ENCODE data around the gene RAF1.
"Not testable (repeated sequence)": the region's sequence is repeated elsewhere in the genome, so short reads cannot be mapped to it uniquely, and the experiment has no call there.

RAF1 gene

GRCh38 chr3:12663401-12663935 lies 449 bp downstream of the RAF1 start:
- Mint-ChIP-seq H3K4me3 (peak overlapping the region; percentile 85 to 97), H3K27ac (peak overlapping the region; percentile 99 to 100), H3K36me3 (ENCODE audit: insufficient read depth) (peaks cover 15% of the 10 kb centered on the region), H3K9me3 (no peaks in the 10 kb centered on the region), H3K4me1 (ENCODE audit: low read depth in 2 of 2) (peaks cover 24 to 34% of the 10 kb centered on the region in 2 donors), H3K27me3 (no peaks in the 10 kb centered on the region)
- peak; percentile 65 for ATAC-seq (replicated peaks)
- DNase-seq, result peak in 2 of 3 experiments; percentile 5 to 9

- Mint-ChIP-seq H3K27ac (peak overlapping the region; percentile 99 to 100), H3K9me3 (no peaks in the 10 kb centered on the region), H3K27me3 (no peaks in the 10 kb centered on the region), H3K36me3 (ENCODE audit: insufficient read depth) (peaks cover 15% of the 10 kb centered on the region), H3K4me3 (peak overlapping the region; percentile 85 to 97), H3K4me1 (ENCODE audit: low read depth in 2 of 2) (peaks cover 26 to 41% of the 10 kb centered on the region in 2 donors)
- ATAC-seq (replicated peaks) (no peak), DNase-seq (peak; percentile 4 to 21 (median 17))
Measured at GRCh38 chr3:12662593-12663400, 1.1 kb downstream of the RAF1 start.

GRCh38 chr3:12661926-12662592 lies 1.9 kb downstream of the RAF1 start:
- Mint-ChIP-seq H3K9me3 (no peaks in the 10 kb centered on the region), H3K27ac (peak overlapping the region; percentile 99 to 100), H3K27me3 (no peaks in the 10 kb centered on the region), H3K4me3 (peak overlapping the region; percentile 85 to 97), H3K4me1 (ENCODE audit: low read depth in 2 of 2) (peaks cover 28 to 46% of the 10 kb centered on the region in 2 donors), H3K36me3 (ENCODE audit: insufficient read depth) (peaks cover 15% of the 10 kb centered on the region)
- ATAC-seq (replicated peaks) (no peak), DNase-seq (no peak)

DNA sequence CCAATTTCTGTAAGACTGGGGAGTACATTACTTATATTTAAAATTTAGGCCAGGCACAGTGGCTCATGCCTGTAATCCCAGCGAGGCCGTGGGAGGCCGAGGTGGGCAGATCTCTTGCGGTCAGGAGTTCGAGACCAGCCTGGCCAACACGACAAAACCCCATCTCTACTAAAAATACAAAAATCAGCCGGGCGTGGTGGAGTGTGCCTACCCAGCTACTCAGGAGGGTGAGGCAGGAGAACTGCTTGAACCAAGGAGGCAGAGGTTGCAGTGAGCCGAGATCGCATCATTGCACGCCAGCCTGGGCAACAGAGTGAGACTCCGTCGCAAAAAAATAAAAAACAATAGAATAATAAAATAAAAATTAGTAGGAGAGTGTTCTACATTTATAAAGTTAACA lies 2.5 kb downstream of the RAF1 start:
- Mint-ChIP-seq H3K4me3 (peak overlapping the region in 1 of 2 donors; percentile 85), H3K36me3 (ENCODE audit: insufficient read depth) (peaks cover 15% of the 10 kb centered on the region), H3K27ac (peak overlapping the region in 1 of 2 donors; percentile 31), H3K4me1 (ENCODE audit: low read depth in 2 of 2) (peaks cover 34 to 52% of the 10 kb centered on the region in 2 donors)
- not testable (repeated sequence) for DNase-seq; H3K9me3 Mint-ChIP-seq; ATAC-seq (replicated peaks); H3K27me3 Mint-ChIP-seq

DNA sequence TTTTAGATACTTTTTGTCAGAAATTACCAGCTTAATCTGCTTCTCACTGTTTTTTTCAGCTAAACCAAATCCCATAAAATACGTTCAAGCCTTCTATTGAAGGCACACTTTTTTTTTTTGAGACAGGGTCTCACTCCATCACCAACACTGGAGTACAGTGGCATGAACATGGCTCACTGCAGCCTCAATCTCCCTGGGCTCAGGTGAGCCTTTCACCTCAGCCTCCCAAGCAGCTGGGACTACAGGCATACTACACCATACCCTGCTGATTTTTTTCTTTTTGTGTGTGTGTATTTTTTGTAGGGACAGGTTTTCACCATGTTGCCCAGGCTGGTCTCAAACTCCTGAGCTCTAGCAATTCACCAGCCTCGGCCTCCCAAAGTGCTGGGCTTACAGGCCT lies 3.7 kb downstream of the RAF1 start:
- ATAC-seq (replicated peaks) (no peak), DNase-seq (no peak)
- H3K27ac Mint-ChIP-seq, result no peak overlapping the region
- H3K4me1 Mint-ChIP-seq (ENCODE audit: low read depth in 2 of 2), result peaks cover 41 to 63% of the 10 kb centered on the region in 2 donors
- peak overlapping the region; percentile 6 to 29 for H3K4me3 Mint-ChIP-seq
- H3K36me3 Mint-ChIP-seq (ENCODE audit: insufficient read depth), result peaks cover 15% of the 10 kb centered on the region
- no peaks in the 10 kb centered on the region for H3K27me3 Mint-ChIP-seq
- H3K9me3 Mint-ChIP-seq, result no peaks in the 10 kb centered on the region

DNA sequence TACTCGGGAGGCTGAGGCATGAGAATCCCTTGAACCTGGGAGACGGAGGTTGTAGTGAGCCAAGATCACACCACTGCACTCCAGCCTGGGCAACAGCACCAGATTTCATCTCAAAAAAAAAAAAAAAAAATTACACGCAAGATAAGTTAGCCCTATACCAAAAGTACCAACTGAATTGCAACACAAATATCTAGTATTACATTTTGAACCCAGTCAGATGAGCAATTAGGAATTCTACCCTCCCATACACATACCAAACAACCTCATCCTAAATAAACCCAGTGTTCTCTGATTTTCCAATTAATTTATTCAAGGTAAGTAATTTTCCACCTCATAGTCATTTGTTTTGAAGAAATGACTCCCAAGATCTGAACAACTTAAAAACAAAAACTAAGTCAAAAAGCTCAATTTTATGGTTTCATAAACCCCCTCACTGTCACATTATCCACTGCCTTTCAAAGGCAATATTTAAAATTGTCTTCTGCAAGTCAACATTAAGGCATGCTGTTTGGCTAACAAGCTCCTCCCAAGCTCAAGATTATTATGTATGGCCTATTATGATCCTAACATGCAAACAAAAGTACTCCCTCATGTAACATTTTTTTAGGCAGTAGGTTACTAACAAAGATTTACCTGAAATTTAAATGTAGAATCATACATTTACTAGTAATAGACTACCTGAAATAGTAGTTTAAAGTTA lies 4.5 kb downstream of the RAF1 start:
- Mint-ChIP-seq H3K4me1 (ENCODE audit: low read depth in 2 of 2) (peaks cover 39 to 63% of the 10 kb centered on the region in 2 donors), H3K27ac (no peak overlapping the region), H3K9me3 (no peaks in the 10 kb centered on the region), H3K4me3 (peak overlapping the region; percentile 24 to 38), H3K36me3 (ENCODE audit: insufficient read depth) (peaks cover 15% of the 10 kb centered on the region), H3K27me3 (no peaks in the 10 kb centered on the region)
- no peak for DNase-seq
- ATAC-seq (replicated peaks), result no peak

- Mint-ChIP-seq H3K27ac (no peak overlapping the region), H3K4me1 (ENCODE audit: low read depth in 2 of 2) (peaks cover 39 to 57% of the 10 kb centered on the region in 2 donors), H3K9me3 (no peaks in the 10 kb centered on the region), H3K27me3 (no peaks in the 10 kb centered on the region), H3K36me3 (ENCODE audit: insufficient read depth) (peaks cover 9% of the 10 kb centered on the region), H3K4me3 (no peak overlapping the region)
- DNase-seq, result no peak
- ATAC-seq (replicated peaks), result no peak
Measured at GRCh38 chr3:12658593-12659058, 5.3 kb downstream of the RAF1 start.

DNA sequence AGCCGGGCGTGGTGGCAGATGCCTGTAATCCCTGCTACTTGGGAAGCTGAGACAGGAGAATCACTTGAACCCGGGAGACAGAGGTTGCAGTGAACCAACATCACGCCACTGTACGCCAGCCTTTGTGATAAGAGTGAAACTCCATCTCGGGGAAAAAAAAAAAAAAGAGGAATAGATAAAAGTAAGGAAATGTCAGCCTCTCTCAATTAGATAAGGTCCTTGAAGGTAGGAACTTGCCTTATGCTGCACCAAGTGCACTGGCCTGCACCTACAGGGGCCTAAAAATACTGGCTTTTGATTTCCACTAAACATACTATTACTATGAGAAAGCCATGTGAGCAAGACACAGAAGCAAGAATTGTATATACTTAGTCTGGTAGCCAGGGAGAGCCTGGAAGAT lies 7.1 kb downstream of the RAF1 start:
- no peak for ATAC-seq (replicated peaks)
- no peaks in the 10 kb centered on the region for H3K27me3 Mint-ChIP-seq

DNA sequence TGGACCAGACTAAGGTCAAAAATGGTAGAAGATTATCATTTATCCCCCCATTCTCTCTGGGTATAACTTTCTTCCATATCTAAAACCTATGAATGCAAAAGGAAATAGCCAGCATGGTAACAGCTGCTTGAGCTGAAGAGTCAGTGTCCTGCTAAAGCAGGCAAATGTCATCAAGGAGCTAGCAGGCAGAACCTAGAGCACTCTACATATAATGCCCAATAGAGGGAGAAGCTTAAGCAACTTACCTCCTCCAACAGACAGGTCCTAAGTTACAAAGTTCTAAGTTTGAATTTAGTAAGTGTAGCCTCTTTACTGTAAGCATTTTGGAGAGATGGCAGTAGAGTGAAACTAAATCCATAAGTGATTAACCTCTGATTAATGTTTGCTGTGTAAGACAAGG lies 7.7 kb downstream of the RAF1 start:
- peak overlapping the region in 1 of 2 donors; percentile 17 for H3K27ac Mint-ChIP-seq
- DNase-seq, result no peak
- ATAC-seq (replicated peaks), result no peak
- peaks cover 38 to 58% of the 10 kb centered on the region in 2 donors for H3K4me1 Mint-ChIP-seq (ENCODE audit: low read depth in 2 of 2)
- no peaks in the 10 kb centered on the region for H3K9me3 Mint-ChIP-seq
- H3K36me3 Mint-ChIP-seq (ENCODE audit: insufficient read depth), result peaks cover 8% of the 10 kb centered on the region
- H3K4me3 Mint-ChIP-seq, result peak overlapping the region in 1 of 2 donors; percentile 38
- H3K27me3 Mint-ChIP-seq, result no peaks in the 10 kb centered on the region

More for the DNA sequence above, 7.1 kb downstream of the RAF1 start:
- Mint-ChIP-seq H3K36me3 (ENCODE audit: insufficient read depth) (peaks cover 5% of the 10 kb centered on the region), H3K27ac (no peak overlapping the region), H3K4me1 (ENCODE audit: low read depth in 2 of 2) (peaks cover 34 to 53% of the 10 kb centered on the region in 2 donors), H3K9me3 (no peaks in the 10 kb centered on the region), H3K4me3 (no peak overlapping the region)
- no peak for DNase-seq

- Mint-ChIP-seq H3K4me1 (ENCODE audit: low read depth in 2 of 2) (peaks cover 38 to 59% of the 10 kb centered on the region in 2 donors), H3K27me3 (no peaks in the 10 kb centered on the region), H3K9me3 (no peaks in the 10 kb centered on the region), H3K4me3 (no peak overlapping the region), H3K36me3 (ENCODE audit: insufficient read depth) (peaks cover 8% of the 10 kb centered on the region), H3K27ac (peak overlapping the region in 1 of 2 donors; percentile 17)
- ATAC-seq (replicated peaks), result no peak
- DNase-seq, result no peak
Measured at GRCh38 chr3:12655701-12656100, 8.2 kb downstream of the RAF1 start.

DNA sequence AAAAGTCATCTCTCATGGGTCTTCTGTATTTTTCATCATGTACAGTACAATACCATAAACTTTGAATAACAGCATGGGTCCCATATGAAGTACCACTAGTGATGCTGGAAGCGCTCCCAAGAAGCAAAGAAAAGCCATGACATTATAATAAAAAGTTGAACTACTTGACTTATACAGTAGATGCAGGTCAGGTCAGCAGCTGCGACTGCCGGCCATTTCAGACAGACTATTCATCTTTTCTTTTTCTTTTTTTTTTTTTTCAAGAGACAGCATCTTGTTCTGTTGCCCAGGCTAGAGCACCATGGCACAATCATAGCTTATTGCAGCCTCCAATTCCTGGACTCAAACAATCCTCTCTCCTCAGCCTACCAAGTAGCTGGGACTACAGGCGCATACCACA lies 10.2 kb downstream of the RAF1 start:
- ATAC-seq (replicated peaks) (no peak), DNase-seq (no peak)
- Mint-ChIP-seq H3K27ac (peak overlapping the region in 1 of 2 donors; percentile 59), H3K4me3 (peak overlapping the region in 1 of 2 donors; percentile 45), H3K27me3 (no peaks in the 10 kb centered on the region), H3K9me3 (no peaks in the 10 kb centered on the region), H3K36me3 (ENCODE audit: insufficient read depth) (peaks cover 11% of the 10 kb centered on the region), H3K4me1 (ENCODE audit: low read depth in 2 of 2) (peaks cover 40 to 53% of the 10 kb centered on the region in 2 donors)

GRCh38 chr3:12648384-12648959 lies 15.4 kb downstream of the RAF1 start:
- Mint-ChIP-seq H3K36me3 (ENCODE audit: insufficient read depth) (peaks cover 17% of the 10 kb centered on the region), H3K27ac (peak overlapping the region; percentile 56 to 68), H3K27me3 (no peaks in the 10 kb centered on the region), H3K9me3 (no peaks in the 10 kb centered on the region), H3K4me3 (peak overlapping the region; percentile 31 to 56), H3K4me1 (ENCODE audit: low read depth in 2 of 2) (peaks cover 33 to 44% of the 10 kb centered on the region in 2 donors)
- peak; percentile 56 for ATAC-seq (replicated peaks)
- DNase-seq, result no peak
